NCI-H2107 (cell line): ENCODE results near the gene ATP8B4.
"Not testable (repeated sequence)": the region's sequence is repeated elsewhere in the genome, so short reads cannot be mapped to it uniquely, and the experiment has no call there.

Experiments
- DNase-seq: peaks from one replicate; lab custom pipeline; 2025; lab: John Stamatoyannopoulos, UW

Gene ATP8B4, protein sequence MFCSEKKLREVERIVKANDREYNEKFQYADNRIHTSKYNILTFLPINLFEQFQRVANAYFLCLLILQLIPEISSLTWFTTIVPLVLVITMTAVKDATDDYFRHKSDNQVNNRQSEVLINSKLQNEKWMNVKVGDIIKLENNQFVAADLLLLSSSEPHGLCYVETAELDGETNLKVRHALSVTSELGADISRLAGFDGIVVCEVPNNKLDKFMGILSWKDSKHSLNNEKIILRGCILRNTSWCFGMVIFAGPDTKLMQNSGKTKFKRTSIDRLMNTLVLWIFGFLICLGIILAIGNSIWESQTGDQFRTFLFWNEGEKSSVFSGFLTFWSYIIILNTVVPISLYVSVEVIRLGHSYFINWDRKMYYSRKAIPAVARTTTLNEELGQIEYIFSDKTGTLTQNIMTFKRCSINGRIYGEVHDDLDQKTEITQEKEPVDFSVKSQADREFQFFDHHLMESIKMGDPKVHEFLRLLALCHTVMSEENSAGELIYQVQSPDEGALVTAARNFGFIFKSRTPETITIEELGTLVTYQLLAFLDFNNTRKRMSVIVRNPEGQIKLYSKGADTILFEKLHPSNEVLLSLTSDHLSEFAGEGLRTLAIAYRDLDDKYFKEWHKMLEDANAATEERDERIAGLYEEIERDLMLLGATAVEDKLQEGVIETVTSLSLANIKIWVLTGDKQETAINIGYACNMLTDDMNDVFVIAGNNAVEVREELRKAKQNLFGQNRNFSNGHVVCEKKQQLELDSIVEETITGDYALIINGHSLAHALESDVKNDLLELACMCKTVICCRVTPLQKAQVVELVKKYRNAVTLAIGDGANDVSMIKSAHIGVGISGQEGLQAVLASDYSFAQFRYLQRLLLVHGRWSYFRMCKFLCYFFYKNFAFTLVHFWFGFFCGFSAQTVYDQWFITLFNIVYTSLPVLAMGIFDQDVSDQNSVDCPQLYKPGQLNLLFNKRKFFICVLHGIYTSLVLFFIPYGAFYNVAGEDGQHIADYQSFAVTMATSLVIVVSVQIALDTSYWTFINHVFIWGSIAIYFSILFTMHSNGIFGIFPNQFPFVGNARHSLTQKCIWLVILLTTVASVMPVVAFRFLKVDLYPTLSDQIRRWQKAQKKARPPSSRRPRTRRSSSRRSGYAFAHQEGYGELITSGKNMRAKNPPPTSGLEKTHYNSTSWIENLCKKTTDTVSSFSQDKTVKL

DNA sequence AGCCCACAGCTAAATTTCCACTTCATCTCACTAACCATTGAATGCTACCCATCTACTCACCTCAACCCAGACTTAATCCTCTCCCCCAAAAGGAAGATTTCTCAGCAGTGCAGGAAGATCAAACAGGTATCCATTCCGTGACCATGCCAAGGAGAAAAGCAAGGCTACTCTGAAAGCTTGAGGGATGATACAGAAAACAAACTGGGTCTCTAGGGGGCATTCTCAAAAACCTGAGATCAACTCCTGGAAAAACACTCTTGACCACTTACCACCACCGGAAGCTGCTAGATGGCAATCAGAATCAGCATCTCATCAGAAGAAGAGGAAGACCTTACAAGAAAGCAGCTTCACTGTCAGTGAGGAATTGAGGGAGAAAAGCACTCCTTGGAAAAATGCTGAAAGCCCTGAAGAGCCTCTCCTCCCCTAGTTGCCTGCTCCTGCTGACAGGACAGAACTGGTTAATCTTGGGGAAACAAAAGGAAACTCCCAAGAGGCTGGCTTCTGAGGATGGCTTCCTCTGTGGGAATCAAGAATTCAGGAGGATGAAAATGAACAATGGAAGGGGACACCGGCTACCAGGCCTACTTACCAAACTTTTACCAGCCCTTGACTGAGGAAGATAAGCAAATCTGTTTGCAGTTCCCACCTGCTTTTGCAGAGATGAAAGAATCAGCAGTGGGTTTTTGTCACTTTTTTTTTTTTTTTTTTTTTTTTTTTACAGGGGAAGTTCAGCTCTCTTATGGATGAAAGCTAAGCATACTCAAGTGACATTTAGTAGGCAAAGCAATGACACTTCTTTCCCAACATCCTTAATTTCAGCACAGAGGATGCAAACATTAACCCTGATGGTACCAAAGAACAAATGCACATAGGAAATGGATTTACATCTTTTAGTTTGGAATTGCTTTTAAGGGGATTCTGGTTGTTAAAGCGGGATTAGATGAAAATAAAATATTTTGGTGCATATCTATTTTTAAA lies at the start of gene ATP8B4:
TSS of gene ATP8B4 (minus strand) at position 171 of the 978 bp plus-strand sequence. CDS start 12,267 bp downstream, outside the sequence.
- DNase-seq = no peak

DNA sequence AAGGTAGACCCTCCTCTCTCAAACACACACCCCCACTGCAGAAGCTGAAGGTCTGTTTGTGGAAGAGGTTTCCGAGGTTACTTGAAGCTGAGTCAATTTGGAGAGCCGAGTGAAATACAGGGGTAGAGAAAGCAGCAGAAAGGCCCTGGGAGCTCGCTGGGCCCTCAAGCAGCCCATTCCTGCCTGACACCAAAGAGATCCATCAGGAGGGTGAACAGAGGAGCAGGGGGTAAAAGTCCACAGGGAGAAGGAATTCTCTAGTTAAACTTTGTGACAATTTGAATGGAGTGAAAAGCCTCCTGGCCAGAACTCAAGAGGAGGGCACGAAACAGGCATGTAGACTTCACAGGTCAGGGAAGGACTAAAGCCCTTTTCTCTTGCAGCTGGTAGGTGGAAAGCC lies 49.3 kb upstream of the ATP8B4 start:
- DNase-seq = no peak

DNA sequence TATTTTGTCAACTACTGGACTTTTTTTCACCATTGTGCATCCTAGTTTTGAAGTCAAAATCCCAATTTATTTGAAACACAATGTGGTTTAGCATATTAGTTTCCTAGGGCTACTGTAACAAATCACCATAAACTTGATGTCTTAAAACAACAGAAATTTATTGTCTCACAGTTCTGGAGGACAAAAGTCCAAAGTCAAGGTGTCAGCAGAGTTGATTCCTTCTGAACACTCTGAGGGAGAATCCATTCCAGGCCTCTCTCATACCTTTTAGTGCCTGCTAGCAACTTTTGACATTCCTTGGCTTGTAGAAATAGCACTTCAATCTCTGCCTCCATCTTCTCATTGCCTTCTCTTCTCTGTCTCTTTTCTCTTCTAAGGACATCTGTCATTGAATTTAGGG lies 48.1 kb upstream of the ATP8B4 start:
- no peak for DNase-seq

DNA sequence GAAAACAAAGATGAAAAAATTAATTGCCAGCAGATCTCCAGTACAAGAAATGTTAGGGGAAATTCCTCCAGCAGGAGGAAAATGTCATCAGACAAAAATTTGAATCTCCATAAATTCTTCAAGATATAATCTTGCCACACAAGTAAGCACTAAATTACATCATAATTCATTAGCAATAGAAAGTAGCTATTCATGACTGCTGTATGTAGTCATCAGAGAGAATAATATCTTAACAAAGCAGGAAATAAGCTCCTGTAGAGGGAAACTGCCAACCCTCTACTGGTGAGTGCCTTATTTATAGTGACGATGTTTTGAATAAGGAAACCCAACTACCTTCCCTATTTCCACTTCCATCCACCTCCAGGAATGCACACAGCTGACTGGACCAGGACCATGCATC lies 47.2 kb upstream of the ATP8B4 start:
- no peak for DNase-seq

DNA sequence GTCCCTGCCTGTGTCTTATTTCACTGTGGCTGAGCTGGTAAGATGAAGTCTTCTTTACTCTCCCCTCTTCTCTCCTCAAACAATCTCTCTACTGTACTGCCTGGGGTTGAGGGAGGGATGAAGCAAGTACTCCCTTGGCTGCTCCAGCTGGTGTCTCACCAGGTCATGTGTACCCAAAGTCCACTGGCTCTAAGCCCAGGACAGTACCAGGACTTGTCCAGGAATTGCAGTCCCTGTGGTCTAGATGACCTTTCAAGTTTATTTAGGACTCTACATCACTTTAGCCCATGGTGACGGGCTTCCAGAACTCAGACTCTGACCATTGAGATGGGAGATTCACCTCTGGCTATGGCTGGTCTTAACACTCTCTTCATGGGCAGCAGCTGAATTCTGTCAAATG lies 45.4 kb upstream of the ATP8B4 start:
- DNase-seq = no peak

DNA sequence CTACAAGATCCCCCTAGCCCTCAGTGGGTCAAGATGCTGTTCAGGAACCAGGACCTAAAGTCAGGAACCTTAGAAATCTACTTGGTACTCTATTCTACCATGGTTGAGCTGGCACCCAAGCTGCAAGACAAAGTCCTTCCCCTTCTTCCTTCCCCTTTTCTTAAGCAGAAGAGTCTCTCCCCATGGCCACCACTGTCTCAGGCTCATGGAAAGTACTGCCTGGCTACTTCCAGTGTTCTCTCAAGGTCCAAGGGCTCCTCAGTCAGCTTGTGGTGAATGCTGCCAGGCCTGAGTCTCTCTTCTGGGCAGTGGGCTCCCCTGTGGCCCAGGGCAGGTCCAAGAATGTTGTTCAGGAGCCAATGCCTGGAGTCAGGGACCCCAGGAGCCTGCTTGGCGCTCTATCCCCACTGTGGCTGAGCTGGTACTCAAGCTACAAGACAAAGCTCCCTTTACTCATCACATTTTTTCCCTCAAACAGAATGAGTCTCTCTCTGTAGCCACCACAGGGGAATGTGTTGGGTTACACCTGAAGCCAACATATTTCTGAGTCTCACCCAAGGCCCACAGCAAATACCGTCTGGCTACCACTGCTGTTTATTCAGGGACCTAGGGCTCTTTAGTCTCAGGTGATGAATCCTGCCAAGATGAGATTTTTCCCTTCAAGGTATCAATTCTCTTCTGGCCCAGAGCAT lies 44.8 kb upstream of the ATP8B4 start:
- DNase-seq = no peak

DNA sequence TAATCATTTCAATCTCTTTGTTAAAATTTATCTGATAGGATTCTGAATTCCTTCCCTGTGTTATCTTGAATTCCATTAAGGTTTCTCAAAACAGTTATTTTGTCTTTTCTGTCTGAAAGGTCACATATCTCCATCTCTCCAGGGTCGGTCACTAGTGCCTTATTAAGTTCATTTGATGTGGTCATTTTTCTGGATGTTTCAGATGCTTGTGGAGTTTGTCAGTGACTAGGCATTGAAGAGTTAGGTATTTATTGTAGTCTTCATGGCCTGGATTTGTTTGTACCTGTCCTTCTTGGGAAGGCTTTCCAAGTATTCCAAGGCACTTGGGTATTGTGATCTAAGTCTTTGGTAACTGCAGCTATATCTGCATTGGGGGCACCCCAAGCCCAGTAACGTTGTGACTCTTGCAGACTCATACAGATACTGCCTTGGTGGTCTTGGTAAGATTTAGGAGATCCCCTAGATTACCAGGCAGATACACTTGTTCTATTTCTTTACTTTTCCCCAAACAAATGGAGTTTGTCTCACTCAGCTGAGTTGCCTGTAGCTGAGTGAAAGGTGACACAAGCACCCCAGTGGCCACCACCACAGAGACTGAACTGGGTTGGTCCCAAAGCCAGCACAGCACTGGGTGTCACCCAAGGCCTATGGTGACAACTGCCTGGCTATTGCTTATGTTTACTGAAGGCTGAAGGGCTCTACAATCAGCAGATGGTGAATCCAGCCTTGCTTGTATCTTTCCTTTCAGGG lies 44.1 kb upstream of the ATP8B4 start:
- no peak for DNase-seq

DNA sequence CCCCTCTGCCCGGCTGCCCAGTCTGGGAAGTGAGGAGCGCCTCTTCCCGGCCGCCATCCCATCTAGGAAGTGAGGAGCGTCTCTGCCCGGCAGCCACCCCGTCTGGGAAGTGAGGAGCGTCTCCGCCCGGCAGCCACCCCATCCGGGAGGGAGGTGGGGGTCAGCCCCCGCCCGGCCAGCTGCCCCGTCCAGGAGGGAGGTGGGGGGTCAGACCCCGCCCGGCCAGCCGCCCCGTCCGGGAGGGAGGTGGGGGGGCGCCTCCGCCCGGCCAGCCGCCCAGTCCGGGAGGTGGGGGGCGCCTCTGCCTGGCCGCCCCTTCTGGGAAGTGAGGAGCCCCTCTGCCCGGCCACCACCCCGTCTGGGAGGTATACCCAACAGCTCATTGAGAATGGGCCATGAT lies 39.2 kb upstream of the ATP8B4 start:
- DNase-seq = not testable (repeated sequence)

DNA sequence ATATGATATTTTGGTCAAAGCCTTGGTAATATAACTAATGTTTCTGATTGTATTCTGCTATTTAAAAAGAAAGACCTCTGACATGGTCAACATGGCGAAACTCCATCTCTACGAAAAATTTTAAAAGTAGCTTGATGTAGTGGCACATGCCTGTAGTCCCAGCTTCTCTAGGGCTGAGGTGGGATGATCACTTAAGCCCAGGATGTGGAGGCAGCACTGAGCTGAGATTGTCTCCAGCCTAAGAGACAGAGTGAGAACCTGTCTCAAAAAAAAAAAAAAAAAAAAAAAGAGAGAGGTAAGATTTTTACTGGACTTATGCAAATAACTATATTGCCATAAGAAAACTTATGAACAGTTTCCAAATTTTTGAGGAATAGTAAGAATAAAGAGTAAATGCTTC lies 32.4 kb upstream of the ATP8B4 start:
- no peak for DNase-seq

DNA sequence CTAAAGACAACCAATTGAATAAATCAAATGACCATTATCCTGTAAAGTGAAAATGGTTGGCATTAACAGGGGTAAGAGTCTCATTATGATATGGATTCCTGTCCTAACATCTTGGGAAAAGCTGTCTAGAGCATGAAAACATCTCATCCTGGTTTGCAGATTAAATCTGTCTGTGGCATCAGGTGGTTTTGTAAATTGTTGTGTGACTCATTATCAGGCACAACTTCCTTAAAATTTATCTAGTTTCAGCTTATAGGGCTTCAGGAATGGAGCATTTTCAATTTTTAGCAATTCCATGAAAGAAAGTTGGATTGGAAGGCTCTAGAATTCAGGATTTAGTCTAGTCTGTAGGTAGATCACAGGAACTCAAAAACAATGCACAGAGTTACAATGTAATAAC lies 31.8 kb upstream of the ATP8B4 start:
- DNase-seq = no peak

DNA sequence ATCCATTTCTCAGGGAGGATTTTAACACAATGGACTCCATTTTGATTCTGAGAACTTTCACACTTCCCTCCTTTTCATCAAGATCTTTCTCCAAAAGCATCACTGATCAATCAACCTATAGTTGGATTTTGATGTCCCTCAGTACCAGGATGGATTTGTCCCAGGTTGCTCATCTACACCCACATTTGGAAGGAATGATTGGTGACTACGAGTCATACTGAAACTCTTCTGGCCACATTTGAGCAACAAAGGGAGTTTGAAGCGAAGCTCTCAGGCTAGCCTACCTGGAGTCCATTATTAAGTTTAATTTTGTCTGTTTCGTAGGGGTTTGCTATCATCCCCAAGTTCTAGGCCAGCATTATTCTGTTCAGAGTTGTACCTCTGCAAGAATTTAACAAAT lies 31.3 kb upstream of the ATP8B4 start:
- DNase-seq = no peak

DNA sequence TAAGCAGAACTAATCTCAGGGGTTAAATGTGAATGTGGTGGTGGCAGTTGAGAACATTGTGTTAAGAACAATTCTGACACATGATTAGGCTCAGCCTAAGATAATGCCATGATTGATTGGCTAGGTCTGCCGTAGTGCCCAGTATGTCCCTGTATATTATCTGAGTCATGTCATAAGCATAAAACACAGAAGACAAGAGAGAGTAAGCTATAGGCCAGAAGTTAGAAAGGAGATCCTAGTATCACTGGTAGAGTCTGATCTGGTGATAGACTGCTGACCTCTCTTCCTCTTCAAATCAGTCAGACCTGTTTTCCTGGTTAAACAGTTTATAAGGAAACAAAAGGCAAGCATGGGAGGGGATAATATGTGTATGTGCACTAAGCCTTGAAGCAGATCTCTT lies 30.1 kb upstream of the ATP8B4 start:
- DNase-seq = no peak

DNA sequence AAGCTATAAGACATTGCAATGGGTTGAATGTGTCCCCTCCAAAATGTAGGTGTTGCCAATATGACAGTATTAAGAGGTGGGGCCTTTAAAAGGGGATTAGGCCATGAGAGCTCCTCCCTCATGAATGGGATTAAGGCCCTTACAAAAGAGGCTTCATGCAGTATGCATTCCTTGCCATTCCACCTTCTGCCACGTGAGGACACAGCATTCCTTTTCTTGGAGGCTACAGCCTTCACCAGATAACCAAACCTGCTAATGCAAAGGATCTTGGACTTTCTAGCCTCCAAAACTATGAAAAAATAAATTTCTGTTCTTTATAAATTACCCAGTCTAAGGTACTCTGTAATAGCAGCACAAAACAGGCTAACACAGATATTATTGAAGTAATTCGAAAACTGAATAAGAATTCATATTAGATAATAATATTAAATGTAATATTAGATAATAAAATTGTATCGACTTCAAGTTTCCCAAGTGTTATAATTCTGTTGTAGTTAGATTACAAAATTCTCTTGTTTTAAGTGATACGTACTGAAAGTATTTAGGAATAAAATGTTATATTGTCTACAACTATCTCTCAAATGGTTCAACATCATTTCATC lies 29.4 kb upstream of the ATP8B4 start:
- DNase-seq = no peak

DNA sequence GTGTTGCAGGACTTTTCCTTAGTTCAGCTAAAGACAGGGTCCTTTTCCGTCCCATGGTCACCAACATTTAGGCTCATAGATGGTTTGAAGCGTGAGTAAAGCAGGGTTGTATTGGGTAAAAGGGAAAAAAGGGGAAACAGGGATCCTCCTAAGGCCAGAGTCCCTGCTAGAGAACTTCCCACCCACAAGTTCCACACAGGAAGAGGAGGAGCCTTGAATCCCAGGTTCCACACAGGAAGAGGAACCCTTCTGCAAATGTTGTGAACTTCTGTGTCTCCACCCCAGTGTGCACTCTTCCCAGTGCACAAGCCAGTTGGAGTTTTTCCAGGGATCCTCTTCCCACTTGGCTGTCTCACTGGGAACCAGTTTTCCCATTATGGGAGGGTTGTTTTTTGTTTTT lies 27.6 kb upstream of the ATP8B4 start:
- DNase-seq = no peak

DNA sequence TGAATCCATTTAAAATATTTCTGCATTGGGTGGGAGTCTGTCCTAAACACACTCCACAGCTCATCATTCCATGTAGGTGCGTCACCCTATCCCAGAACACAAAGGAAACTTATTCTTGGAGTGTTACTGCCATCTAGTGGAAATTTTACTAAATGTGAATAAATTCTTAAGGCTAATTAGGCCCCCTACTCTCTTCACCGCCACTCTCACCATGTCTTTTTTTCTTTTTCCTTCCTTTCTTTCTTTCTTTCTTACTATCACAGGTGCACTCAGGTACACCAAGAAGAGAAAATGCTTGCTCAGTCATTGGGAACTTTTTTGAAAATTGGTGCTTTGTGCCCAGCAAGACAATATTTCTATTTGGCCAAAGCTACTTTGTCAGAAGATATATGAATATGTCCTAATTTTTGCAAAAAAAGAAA lies 26.4 kb upstream of the ATP8B4 start:
- peak; percentile 67 for DNase-seq

DNA sequence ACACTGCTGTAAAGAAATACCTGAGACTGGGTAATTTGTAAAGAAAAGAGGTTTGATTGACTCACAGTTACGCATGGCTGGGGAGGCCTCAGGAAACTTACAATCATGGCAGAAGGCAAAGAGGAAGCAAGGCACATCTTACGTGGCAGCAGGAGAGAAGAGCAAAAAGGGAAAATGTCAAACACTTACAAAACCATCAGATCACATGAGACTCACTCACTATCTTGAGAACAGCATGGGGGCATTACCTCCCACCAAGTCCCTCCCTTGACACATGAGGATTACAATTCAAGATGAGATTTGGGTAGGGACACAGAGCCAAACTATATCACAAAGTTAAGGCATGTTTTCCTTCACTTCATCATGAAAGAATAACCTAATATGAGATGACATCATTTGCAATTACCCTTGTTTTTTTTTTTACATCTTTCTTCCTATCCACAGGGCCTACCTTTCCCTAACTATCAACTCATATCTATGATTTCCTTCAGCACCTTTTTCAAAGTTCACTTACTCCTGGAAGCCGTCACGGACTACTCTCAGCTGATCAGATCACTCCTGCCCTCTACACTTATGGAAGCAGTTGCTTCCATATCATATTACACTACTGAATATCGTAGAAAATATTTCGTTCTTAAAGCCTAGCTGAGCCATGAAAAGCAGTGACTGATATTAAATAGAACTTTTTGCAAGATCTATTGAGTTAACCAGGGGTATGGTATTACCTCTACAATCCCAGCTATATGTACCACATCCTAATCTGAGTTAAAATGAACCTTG lies 25.5 kb upstream of the ATP8B4 start:
- DNase-seq = no peak

DNA sequence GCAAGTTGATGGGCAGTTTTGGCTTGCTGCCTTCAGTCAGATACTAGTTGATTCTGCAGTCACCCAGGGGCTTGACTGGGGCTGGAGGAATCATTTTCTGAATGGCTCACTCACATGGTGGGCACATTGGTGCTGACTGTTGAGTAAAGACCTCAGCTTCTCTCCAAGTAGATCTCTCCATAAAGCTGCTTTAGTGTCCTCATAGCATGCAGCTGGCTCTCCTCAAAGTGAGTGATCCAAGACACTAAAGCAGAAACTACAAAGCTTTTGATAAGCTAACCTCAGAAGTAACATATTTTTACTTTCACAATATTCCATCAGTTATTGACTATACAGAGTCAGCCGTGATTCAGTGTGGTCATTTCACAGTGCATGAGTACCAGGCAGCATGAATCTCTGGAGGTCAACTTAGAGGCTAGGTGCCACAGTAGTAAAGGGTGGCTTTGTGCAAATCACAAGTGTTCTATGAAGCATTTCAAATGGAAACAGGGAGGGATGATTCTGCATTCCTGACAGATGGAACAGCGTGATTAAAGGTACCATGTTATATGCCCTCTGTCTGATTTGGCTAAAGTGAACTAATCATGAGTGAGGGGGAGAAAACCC lies 24.3 kb upstream of the ATP8B4 start:
- no peak for DNase-seq

DNA sequence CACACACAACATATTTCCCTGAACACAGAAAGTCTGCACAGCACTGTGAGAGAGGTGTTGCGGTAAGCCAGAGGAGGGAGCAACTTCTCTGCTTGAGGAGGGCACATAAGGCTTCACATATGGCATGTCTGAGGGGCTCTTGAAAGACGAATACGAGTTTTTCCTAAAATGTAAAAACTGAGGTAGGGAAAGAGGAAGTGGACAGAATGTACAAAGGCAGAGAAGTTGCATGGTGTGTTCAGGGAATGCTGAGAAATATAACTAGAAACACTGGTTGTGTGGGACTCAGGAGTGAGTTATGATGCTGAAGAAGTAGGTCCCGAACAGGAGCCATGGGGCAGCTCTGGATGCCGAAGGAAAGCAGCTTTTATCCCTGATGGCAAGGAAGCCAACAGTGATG lies 22.8 kb upstream of the ATP8B4 start:
- DNase-seq = no peak
